ENCODE results near the gene DNAJB9. TPM values are rescaled to one million over a fixed set of nuclear protein-coding genes. Genes with fewer than 3 reads are reported as not detected.

Gene DNAJB9
- total and polyA plus RNA-seq, 10 of the 15 experiments (the other 5 are each of a cell fraction or from before 2014, with no cell fraction given), result 4.5 to 20.9 (median 8.8) TPM

DNA sequence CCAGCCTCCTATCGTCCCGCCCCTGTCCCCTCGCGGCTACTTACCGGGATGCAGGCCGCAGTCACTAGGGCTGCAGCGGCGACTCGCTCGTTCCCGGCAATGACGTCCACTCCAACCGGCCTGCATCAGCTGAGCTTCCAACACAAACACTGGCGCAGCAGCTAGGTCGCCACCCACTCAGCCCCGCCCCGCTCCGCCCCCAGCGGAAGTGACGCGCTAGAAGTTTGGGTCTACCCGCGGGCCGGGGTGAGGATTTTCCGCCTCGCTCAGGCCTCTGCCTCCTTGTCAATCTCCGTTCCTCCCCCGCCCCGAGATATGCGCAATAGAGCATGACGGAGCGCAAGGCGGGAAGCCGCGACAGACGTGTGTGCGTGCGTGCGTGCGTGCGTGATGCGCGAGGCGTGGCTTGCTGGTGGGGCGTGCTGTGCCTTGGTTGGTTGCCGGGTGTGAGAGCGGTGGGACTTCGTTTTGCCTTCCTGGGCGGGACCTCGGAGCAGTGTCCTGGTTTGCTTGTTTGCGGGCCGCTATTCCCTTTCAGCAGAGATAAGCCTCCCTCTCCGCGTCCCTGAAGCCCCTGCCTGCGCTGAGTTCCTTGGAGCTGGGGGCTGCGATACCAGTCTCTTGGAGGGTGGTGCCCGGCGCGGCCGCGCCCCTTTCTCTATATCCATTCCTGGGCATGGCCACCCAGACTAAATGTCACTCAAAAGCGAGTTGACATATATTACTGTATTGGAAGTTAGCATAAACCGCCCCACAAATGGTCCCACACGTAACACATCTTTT is 43.5 kb upstream of the DNAJB9 start, which contains the start of gene PNPLA8 (continued):
- TF ChIP-seq RELA (IDR thresholded peaks at IDR 0.05; ENCODE audit: borderline replicate concordance, partially characterized antibody) (peak; percentile 31), NR2C1 (IDR thresholded peaks at IDR 0.05) (no peak), HDGF (IDR thresholded peaks at IDR 0.05) (peak; percentile 99)

DNA sequence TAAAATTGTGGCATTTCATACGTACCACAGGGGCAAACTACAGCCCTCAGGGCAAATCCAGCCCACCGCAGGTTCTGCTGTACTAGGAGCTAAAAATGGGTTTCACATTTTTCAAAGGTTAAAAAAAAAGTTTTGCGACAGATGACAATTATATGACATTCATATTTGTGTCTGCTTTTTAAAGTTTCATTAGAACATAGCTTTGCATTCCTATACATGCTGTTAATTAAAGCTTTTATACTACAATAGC is 43.0 kb upstream of the DNAJB9 start:
- H3K79me2 ChIP-seq (ENCODE audit: control insufficient read depth, insufficient read depth, low read length), result peaks cover 19% of the 10 kb centered on the region
- peak overlapping the region; percentile 93 for H3K27ac ChIP-seq (ENCODE audit: control insufficient read depth, insufficient read depth)
- TSS peak; percentile 99 for BruUV-seq (replicated peaks)
- H3K4me1 ChIP-seq (ENCODE audit: control insufficient read depth, insufficient read depth, low read length), result peaks cover 7% of the 10 kb centered on the region
- ChIA-PET SMC1A (ENCODE audit: uncharacterized antibody, unreplicated experiment) (interaction anchor here (0.7 to 3.2 kb wide), 11 partner anchors 8 to 48 kb away, joined by 3 to 18 read pairs (median 5); partner anchors contain the start of genes DNAJB9 and THAP5), CTCF (interaction anchor here (0.9 to 4.4 kb wide), 8 partner anchors 8 to 50 kb away, joined by 3 to 27 read pairs (median 6); partner anchors contain the start of genes DNAJB9 and THAP5), POLR2A (interaction anchor here (0.5 to 3.4 kb wide), 9 partner anchors 12 to 62 kb away, joined by 3 to 45 read pairs (median 4); partner anchors contain the start of genes DNAJB9 and THAP5), RAD21 (ENCODE audit: unreplicated experiment) (interaction anchor here (0.7 to 1.4 kb wide), 2 partner anchors 25 to 40 kb away, joined by 3 to 10 read pairs; no protein-coding TSS in a partner anchor)
- no peaks in the 10 kb centered on the region for H4K20me1 ChIP-seq (ENCODE audit: control insufficient read depth, insufficient read depth)
- H3K9me3 ChIP-seq (replicated peaks; ENCODE audit: control insufficient read depth, insufficient read depth, low read length), result no peaks in the 10 kb centered on the region
- no peaks in the 10 kb centered on the region for H3K36me3 ChIP-seq (ENCODE audit: control insufficient read depth in 2 of 2, insufficient read depth in 2 of 2, low read length in 1 of 2)
- H3K9ac ChIP-seq (ENCODE audit: control insufficient read depth, insufficient read depth, low read length), result peak overlapping the region; percentile 90
- FAIRE-seq (no peak), ATAC-seq (no peak), DNase-seq (ENCODE audit: low read depth, low spot score) (no peak)
- no peak for TF ChIP-seq PAX5 (IDR thresholded peaks at IDR 0.05; ENCODE audit: borderline replicate concordance, low read depth, low read length)
- TF ChIP-seq, protein P1, sequence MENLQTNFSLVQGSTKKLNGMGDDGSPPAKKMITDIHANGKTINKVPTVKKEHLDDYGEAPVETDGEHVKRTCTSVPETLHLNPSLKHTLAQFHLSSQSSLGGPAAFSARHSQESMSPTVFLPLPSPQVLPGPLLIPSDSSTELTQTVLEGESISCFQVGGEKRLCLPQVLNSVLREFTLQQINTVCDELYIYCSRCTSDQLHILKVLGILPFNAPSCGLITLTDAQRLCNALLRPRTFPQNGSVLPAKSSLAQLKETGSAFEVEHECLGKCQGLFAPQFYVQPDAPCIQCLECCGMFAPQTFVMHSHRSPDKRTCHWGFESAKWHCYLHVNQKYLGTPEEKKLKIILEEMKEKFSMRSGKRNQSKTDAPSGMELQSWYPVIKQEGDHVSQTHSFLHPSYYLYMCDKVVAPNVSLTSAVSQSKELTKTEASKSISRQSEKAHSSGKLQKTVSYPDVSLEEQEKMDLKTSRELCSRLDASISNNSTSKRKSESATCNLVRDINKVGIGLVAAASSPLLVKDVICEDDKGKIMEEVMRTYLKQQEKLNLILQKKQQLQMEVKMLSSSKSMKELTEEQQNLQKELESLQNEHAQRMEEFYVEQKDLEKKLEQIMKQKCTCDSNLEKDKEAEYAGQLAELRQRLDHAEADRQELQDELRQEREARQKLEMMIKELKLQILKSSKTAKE (IDR thresholded peaks at IDR 0.05; ENCODE audit: low read depth, poor library complexity, severe bottlenecking), result peak; percentile 15
- H3K4me2 ChIP-seq (ENCODE audit: control insufficient read depth, insufficient read depth), result peak overlapping the region; percentile 86
- H3K4me3 ChIP-seq, result peak overlapping the region; percentile 77
- in situ Hi-C loops (cut with MboI), result loop anchor here (5.0 kb wide), 1 partner anchor 41 kb away; the partner anchor contains the start of genes DNAJB9 and THAP5
- peak overlapping the region; percentile 95 for H2AFZ ChIP-seq (ENCODE audit: control insufficient read depth, low read depth, low read length)
- H3K27me3 ChIP-seq (replicated peaks in 1 of 2; ENCODE audit: control insufficient read depth in 2 of 2, insufficient read depth in 2 of 2, low read length in 1 of 2), result no peaks in the 10 kb centered on the region
- intact Hi-C loops (cut with micrococcal nuclease; ENCODE audit: unreplicated experiment), result loop anchor here (1.0 kb wide), 1 partner anchor 43 kb away; the partner anchor contains the start of genes DNAJB9 and THAP5
- WGBS (ENCODE audit: insufficient coverage, insufficient replicate concordance, low lambda C conversion rate, missing lambda C conversion rate), result 1% methylated on average over 3 of the region's 3 CpGs
